Smooth muscle cell (in vitro differentiated cells): ENCODE results near the gene CTNNA3. TPM values are rescaled to one million over a fixed set of nuclear protein-coding genes. Genes with fewer than 3 reads are reported as not detected.
A peak's percentile ranks its signal among the peaks of the same experiment; 100 is the strongest.

Experiments used
- DNase-seq: peaks from one replicate; lab custom pipeline; 2025; ENCODE audit not compliant: unreplicated experiment; lab: John Stamatoyannopoulos, UW
- H2AFZ ChIP-seq: fragments of 200-600 bp; sonication (generic); 2 replicates; pipeline ENCODE4 v1.6.0; 2016; ENCODE audit warnings: antibody characterized with exemption, low read depth, mild to moderate bottlenecking
- H3F3A ChIP-seq: fragments of 200-600 bp; sonication (generic); 2 replicates; pipeline ENCODE4 v1.6.0; 2017; ENCODE audit warnings: antibody characterized with exemption, low read depth
- H3K27ac ChIP-seq: fragments of 200-600 bp; sonication (generic); 2 replicates; pipeline ENCODE4 v1.5.1; 2016; ENCODE audit warnings: low read depth, mild to moderate bottlenecking
- H3K27me3 ChIP-seq: fragments of 200-600 bp; sonication (generic); 2 replicates; pipeline ENCODE4 v1.6.1; 2016; ENCODE audit warnings: low read depth, mild to moderate bottlenecking
- H3K36me3 ChIP-seq: fragments of 200-600 bp; sonication (generic); 2 replicates; pipeline ENCODE4 v1.5.1; 2016; ENCODE audit warnings: low read depth
- H3K4me1 ChIP-seq: fragments of 200-600 bp; sonication (generic); 2 replicates; pipeline ENCODE4 v1.5.1; 2016; ENCODE audit warnings: low read depth
- H3K4me2 ChIP-seq: fragments of 200-600 bp; sonication (generic); 2 replicates; pipeline ENCODE4 v1.6.0; 2016; ENCODE audit warnings: mild to moderate bottlenecking
- H3K4me3 ChIP-seq: fragments of 200-600 bp; sonication (generic); 2 replicates; pipeline ENCODE4 v1.5.1; 2016; ENCODE audit warnings: mild to moderate bottlenecking
- H3K79me2 ChIP-seq: fragments of 200-600 bp; sonication (generic); 2 replicates; pipeline ENCODE4 v1.6.0; 2016; ENCODE audit warnings: low read depth, mild to moderate bottlenecking
- H3K9ac ChIP-seq: fragments of 200-600 bp; sonication (generic); 2 replicates; pipeline ENCODE4 v1.6.0; 2016; ENCODE audit warnings: low read depth
- H3K9me3 ChIP-seq: fragments of 200-600 bp; sonication (generic); replicated peaks from 2 replicates; pipeline ENCODE4 v1.5.1; 2016; ENCODE audit warnings: low read depth
- H4K20me1 ChIP-seq: fragments of 200-600 bp; sonication (generic); 2 replicates; pipeline ENCODE4 v1.6.0; 2016; ENCODE audit warnings: low read depth
- WGBS: methylation state at CpG from one replicate; pipeline ENCODE4 v1.1.7; 2016; ENCODE audit warnings: low lambda C conversion rate; 5-methylcytosine and 5-hydroxymethylcytosine counted together
- polyA plus RNA-seq: library from polyadenylated mRNA; unstranded; fragments of >200 nt; fragmentation: Nextera tagmentation; extraction: Ambion mirVana; gene quantifications from 2 replicates; pipeline ENCODE4 v1.2.1, GENCODE V29; 2016
- total RNA-seq: library from RNA; depleted of rRNA; stranded (reverse); fragments of >200 nt; gene quantifications from 2 replicates; pipeline ENCODE4 v1.2.3, GENCODE V29; 2014
- TF ChIP-seq, protein P1 (sequence below): fragments of 200-600 bp; sonication (generic); IDR thresholded peaks from 2 replicates; pipeline ENCODE4 v1.5.1; 2017; ENCODE audit warnings: borderline replicate concordance, mild to moderate bottlenecking, antibody characterized with exemption; ENCODE audit not compliant: insufficient read depth, poor library complexity, severe bottlenecking

CTNNA3 gene
- total and polyA plus RNA-seq, 2 experiments from 2014 or later, result 1.3 TPM; not detected in 1

DNA sequence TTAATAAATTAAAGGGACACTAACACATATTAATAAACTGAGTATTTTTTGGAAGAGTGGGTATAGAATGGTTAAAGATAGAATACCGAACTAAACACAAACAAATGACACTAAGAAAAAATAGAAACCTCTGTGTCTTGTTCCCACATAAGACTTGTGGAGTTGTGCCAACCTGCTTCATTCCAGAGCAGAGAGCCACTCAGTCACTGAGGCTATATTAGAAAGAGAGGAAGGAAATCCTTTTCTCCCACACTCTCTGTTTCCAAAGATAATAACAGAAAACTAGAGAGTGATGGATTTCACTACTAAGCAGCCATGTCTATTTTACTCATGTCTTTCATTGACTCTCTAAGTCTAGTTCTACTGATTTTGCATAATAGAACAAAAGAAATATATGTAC lies 26.0 kb downstream of the CTNNA3 start:
- WGBS, result 84% methylated on average over 1 of the region's 1 CpG
- no peaks in the 10 kb centered on the region for H3F3A ChIP-seq

DNA sequence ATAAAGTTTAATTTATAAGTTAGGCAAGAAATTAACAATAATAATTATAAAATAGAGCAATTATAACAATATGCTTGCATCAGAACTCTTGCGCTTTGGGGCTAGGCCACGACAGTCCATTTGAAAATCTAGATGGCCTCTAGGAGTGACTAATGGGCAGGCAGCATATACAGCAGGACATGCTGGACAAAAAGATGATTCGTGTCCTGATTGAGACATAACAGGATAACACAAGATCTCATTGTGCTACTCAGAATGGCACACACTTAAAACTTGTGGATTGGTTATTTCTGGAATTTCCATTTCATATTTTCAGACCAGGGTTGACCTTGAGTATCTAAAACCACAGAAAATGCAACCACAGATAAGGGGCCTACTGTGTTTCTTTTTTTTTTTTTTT lies 27.5 kb downstream of the CTNNA3 start:
- Histone ChIP-seq H3K36me3 (no peaks in the 10 kb centered on the region), H3K27ac (no peak overlapping the region), H3K9ac (no peak overlapping the region), H3F3A (no peaks in the 10 kb centered on the region), H3K4me1 (peaks cover 6% of the 10 kb centered on the region), H3K4me2 (no peak overlapping the region), H3K27me3 (no peaks in the 10 kb centered on the region), H3K4me3 (no peak overlapping the region), H4K20me1 (no peaks in the 10 kb centered on the region), H2AFZ (no peak overlapping the region), H3K9me3 (no peaks in the 10 kb centered on the region), H3K79me2 (no peaks in the 10 kb centered on the region)
- 61% methylated on average over 3 of the region's 3 CpGs for WGBS
- no peak for DNase-seq
- TF ChIP-seq, protein P1, sequence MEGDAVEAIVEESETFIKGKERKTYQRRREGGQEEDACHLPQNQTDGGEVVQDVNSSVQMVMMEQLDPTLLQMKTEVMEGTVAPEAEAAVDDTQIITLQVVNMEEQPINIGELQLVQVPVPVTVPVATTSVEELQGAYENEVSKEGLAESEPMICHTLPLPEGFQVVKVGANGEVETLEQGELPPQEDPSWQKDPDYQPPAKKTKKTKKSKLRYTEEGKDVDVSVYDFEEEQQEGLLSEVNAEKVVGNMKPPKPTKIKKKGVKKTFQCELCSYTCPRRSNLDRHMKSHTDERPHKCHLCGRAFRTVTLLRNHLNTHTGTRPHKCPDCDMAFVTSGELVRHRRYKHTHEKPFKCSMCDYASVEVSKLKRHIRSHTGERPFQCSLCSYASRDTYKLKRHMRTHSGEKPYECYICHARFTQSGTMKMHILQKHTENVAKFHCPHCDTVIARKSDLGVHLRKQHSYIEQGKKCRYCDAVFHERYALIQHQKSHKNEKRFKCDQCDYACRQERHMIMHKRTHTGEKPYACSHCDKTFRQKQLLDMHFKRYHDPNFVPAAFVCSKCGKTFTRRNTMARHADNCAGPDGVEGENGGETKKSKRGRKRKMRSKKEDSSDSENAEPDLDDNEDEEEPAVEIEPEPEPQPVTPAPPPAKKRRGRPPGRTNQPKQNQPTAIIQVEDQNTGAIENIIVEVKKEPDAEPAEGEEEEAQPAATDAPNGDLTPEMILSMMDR, result no peak

More for the DNA sequence above, 26.0 kb downstream of the CTNNA3 start:
- Histone ChIP-seq H3K9ac (no peak overlapping the region), H3K36me3 (no peaks in the 10 kb centered on the region), H3K27me3 (no peaks in the 10 kb centered on the region), H3K4me1 (peaks cover 5% of the 10 kb centered on the region), H3K27ac (no peak overlapping the region), H3K4me2 (no peak overlapping the region), H3K9me3 (no peaks in the 10 kb centered on the region), H3K79me2 (no peaks in the 10 kb centered on the region), H2AFZ (no peak overlapping the region), H4K20me1 (no peaks in the 10 kb centered on the region), H3K4me3 (no peak overlapping the region)
- TF ChIP-seq, protein P1, result no peak
- no peak for DNase-seq

DNA sequence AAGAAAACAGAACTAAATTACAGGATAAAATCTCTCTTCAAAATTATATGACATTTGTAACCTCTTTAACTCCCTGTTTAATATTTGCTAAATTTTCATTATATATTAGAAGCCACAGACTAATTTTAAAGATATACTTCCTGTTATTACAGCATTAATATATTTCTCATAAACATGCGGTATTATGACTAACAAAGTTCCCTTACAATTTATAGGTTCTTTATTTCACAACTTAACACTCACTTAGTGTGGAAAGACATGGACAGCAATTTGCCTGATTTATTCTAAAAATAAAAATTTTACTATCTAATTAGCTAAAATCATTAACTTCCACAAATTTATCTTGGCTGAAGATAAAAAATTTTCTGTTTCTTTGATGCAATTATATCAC lies 29.0 kb downstream of the CTNNA3 start:
- Histone ChIP-seq H3K27ac (no peak overlapping the region), H3K27me3 (no peaks in the 10 kb centered on the region), H3K4me1 (peaks cover 6% of the 10 kb centered on the region), H3K4me2 (no peak overlapping the region), H3K36me3 (no peaks in the 10 kb centered on the region), H3K4me3 (no peak overlapping the region), H2AFZ (no peak overlapping the region), H3K79me2 (no peaks in the 10 kb centered on the region), H4K20me1 (no peaks in the 10 kb centered on the region), H3F3A (no peaks in the 10 kb centered on the region), H3K9me3 (no peaks in the 10 kb centered on the region), H3K9ac (no peak overlapping the region)
- DNase-seq, result no peak
- WGBS, result 97% methylated on average over 1 of the region's 1 CpG
- TF ChIP-seq, protein P1, result no peak

- Histone ChIP-seq H3K36me3 (no peaks in the 10 kb centered on the region), H3K4me2 (no peak overlapping the region), H3K27me3 (no peaks in the 10 kb centered on the region), H3K9ac (no peak overlapping the region), H3K27ac (no peak overlapping the region), H3K79me2 (no peaks in the 10 kb centered on the region), H2AFZ (peak overlapping the region; percentile 26), H3F3A (no peaks in the 10 kb centered on the region), H3K4me1 (peaks cover 6% of the 10 kb centered on the region), H3K4me3 (no peak overlapping the region), H3K9me3 (no peaks in the 10 kb centered on the region), H4K20me1 (no peaks in the 10 kb centered on the region)
- TF ChIP-seq, protein P1, result peak; percentile 49
- no peak for DNase-seq
- WGBS, result 91% methylated on average over 1 of the region's 1 CpG
Observed at GRCh38 chr10:67666416-67667034, 29.5 kb downstream of the CTNNA3 start.
